G401 (cell line): ENCODE data around the gene CFAP97D1. TPM values are rescaled to one million over a fixed set of nuclear protein-coding genes. Genes with fewer than 3 reads are reported as not detected.

Source experiments
- total RNA-seq: library from RNA; depleted of rRNA; stranded (reverse); fragments of >200 nt; shearing (Covaris generic); gene quantifications from 2 replicates; pipeline ENCODE4 v1.2.3, GENCODE V29; 2014; rRNA removed

CFAP97D1 gene
- total RNA-seq, 1 experiment from 2014 or later: not detected

Other genes with a start within 250 kb of the CFAP97D1 start
- gene ETV4, start 234.1 kb upstream of the CFAP97D1 start, total RNA-seq: 30.9 and 31.5 TPM in 2 replicates
- 86.0 and 87.4 TPM in 2 replicates for gene MEOX1, start 118.5 kb upstream of the CFAP97D1 start, total RNA-seq
- gene SOST, start 21.6 kb upstream of the CFAP97D1 start, total RNA-seq: 59.3 and 74.0 TPM in 2 replicates
- gene DUSP3, start 1.5 kb upstream of the CFAP97D1 start, total RNA-seq: 79.1 and 101 TPM in 2 replicates
- gene MPP3, start 52.7 kb downstream of the CFAP97D1 start, total RNA-seq: 2.1 and 2.2 TPM in 2 replicates
- gene CD300LG, start 66.7 kb downstream of the CFAP97D1 start, total RNA-seq: 0.31 TPM in 1 of 2 replicates, not detected in the other
- 58.8 and 82.5 TPM in 2 replicates for gene MPP2, start 127.1 kb downstream of the CFAP97D1 start, total RNA-seq
- not detected in 2 replicates for gene PPY, start 162.0 kb downstream of the CFAP97D1 start, total RNA-seq
- not detected in 2 replicates for gene PYY, start 173.5 kb downstream of the CFAP97D1 start, total RNA-seq
- 2.5 and 4.7 TPM in 2 replicates for gene NAGS, start 224.2 kb downstream of the CFAP97D1 start, total RNA-seq
- 53.3 and 63.2 TPM in 2 replicates for gene TMEM101, start 234.5 kb downstream of the CFAP97D1 start, total RNA-seq